SU-DHL-6 (cell line): ENCODE data around the gene ARTN.

Experiments
- CTCF ChIP-seq: fragments of 200-600 bp; sonication (generic); IDR thresholded peaks from one replicate; pipeline ENCODE4 v1.5.1; 2017; ENCODE audit warnings: antibody characterized with exemption, mild to moderate bottlenecking, low read length, moderate library complexity; ENCODE audit not compliant: insufficient read depth, poor library complexity, severe bottlenecking
- EZH2phosphoT487 ChIP-seq: fragments of 200-600 bp; sonication (generic), shearing (Covaris generic); conservative IDR thresholded peaks from 2 replicates; pipeline ENCODE4 v1.6.1; 2018; ENCODE audit warnings: mild to moderate bottlenecking, antibody characterized with exemption, low read length, moderate library complexity, mixed read lengths

DNA sequence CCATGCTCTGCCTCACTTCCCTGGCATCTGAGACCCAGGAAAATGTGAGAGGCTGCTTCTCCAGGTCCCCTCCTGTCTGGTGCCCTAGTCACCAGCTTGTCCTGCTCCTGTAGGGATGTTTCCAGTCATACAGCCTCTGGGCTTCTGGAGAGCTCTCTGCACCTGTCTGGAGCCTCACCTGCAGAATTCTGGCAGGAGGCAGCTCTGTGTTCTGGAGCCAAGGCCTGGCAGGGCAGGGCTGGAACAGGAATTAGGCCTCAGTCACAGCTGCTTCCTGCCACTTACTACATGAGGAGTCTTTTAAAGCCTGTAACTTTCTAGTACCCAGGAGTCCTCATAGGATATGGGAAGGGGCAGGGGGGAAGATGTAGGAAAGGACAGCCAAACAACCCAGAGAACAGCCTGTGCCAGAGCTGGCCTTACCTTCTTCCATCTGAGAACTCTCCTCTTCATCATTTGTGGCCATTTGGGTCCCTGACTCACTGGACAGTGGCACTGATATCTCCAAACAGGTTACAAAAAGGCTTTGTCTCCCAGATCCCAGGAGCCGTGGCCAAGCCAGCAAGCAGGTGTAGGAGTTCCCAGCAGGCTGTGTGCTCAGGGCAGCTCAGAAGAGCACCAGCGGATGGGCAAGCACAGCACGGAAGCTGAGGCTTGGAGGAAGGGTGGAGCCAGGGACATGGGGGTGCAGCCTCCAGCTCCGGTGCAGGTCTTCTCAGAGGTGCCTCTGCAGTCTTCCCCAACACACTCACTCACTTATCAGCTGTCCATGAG lies 31.4 kb upstream of the ARTN start:
- TF ChIP-seq CTCF = no peak
- TF ChIP-seq EZH2phosphoT487 = no peak
